Astrocyte (in vitro differentiated cells and primary cell): ENCODE results near the gene PTPRN2.

ENCODE experiments used
- EZH2 ChIP-seq: IDR thresholded peaks from 2 replicates; pipeline ENCODE4 v1.6.1; 2012; ENCODE audit warnings: mild to moderate bottlenecking, low read length, inconsistent platforms; ENCODE audit not compliant: insufficient read depth
- TF ChIP-seq, protein P1 (sequence below): IDR thresholded peaks from 2 replicates; pipeline ENCODE4 v1.5.1; 2011; ENCODE audit warnings: low read depth, mild to moderate bottlenecking, inconsistent platforms, low read length, moderate library complexity; ENCODE audit not compliant: insufficient read depth

- TF ChIP-seq, protein P1, sequence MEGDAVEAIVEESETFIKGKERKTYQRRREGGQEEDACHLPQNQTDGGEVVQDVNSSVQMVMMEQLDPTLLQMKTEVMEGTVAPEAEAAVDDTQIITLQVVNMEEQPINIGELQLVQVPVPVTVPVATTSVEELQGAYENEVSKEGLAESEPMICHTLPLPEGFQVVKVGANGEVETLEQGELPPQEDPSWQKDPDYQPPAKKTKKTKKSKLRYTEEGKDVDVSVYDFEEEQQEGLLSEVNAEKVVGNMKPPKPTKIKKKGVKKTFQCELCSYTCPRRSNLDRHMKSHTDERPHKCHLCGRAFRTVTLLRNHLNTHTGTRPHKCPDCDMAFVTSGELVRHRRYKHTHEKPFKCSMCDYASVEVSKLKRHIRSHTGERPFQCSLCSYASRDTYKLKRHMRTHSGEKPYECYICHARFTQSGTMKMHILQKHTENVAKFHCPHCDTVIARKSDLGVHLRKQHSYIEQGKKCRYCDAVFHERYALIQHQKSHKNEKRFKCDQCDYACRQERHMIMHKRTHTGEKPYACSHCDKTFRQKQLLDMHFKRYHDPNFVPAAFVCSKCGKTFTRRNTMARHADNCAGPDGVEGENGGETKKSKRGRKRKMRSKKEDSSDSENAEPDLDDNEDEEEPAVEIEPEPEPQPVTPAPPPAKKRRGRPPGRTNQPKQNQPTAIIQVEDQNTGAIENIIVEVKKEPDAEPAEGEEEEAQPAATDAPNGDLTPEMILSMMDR: no peak
- no peak for TF ChIP-seq EZH2
Observed at GRCh38 chr7:158054611-158055010, 533.0 kb downstream of the PTPRN2 start.
